Smooth muscle cell of the brain vasculature (primary cell): ENCODE data around the gene CDK5R2.

Source experiments
- DNase-seq: peaks from one replicate; pipeline ENCODE4 v3.0.0-alpha.2; 2012; ENCODE audit warnings: low read depth, low spot score

Gene CDK5R2

DNA sequence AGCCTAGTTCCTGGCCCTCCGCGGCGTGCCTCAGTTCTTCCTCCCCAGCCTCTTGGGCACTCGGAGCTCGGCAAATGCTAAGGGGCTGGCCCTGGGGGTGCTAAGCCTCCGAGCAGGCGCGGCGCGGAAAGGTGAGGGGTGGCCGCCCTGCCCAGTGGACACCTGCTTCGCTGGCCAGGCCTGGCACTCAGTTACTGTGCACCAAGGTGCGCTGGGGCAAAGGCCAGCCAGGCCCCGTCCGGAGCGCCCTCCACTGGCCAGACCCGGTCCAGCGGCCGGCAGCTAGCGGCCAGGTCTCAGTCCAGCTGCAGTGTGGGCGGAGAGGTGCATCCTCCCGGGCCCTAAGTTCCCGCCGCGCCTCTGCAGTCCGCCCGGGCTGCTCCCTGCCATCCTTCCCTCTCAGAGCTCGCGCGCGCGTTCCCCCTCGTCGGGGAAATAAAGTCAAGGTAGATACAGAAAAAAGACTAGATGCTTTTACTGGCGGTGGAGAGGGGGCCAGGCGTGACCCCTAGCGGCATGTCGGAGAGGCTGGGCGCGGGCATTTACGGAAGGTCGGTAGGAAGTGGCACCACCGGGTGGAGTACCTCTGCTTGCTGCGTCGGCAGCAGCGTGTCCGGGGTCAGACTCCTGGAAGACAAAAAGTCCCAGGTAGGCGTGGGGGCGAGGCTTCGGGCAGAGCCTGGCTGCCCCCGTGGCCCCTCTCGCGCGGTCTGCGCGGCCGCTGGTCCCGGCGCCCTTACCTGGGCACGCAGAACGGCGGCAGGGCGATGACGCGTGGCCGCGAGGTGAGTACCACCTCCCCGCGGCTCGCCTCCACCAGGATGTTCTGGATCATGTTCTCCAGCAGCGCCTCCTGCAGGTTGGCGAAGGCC, 43.2 kb downstream of the CDK5R2 start:
- no peak for DNase-seq

GRCh38 chr2:219003267-219003634, 43.8 kb downstream of the CDK5R2 start:
- no peak for DNase-seq

- no peak for DNase-seq
These were observed 44.5 kb downstream of the CDK5R2 start for GRCh38 chr2:219003979-219004378.

DNA sequence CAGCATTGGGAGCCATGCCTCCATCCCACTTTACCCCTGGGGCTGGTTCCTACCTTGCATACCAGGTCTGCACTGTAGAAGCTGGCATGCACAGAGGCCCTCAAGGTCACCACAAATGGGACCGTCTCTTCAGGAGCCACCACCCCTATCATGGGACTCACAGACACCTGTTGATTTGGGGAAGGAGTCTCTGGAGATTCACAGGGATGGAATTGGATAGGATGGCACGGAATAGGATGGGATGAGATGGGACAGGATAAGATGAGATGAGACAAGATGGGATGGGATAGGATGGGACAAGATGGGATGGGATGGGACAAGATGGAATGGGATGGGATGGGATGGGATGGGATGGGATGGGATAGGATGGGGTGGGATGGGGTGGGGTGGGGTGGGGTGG, 49.8 kb downstream of the CDK5R2 start:
- no peak for DNase-seq

DNA sequence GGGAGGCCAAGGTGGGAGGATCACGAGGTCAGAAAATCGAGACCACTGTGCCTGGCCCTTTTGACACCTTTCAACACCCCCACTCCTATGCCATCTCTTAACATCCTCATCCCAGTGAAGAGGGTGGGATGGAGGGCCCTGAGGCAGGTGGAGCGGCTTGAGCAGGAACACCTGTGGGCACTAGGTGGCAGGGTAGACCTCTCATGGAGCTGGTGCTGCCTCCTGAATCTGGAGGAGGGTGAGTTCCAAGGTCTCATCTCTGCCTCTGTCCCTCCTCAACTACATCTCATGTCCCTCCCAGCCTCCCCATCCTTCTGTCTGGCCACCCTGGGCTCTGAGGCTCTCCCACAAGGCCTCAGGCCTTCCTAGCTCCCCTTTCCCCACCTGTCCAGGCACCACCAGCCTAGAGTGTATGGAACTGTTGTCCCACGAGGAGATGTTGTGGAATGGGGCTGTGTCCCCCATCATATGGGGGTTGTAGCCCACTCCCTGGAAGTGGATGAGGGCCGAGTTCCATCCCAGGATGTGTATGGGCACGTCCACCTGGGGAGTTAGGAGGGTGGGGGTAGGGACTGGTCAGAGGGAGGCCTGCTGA, 50.8 kb downstream of the CDK5R2 start:
- no peak for DNase-seq

- no peak for DNase-seq
These were observed 51.4 kb downstream of the CDK5R2 start for GRCh38 chr2:219010873-219011272.
